Calu3 (cell line): ENCODE data around the gene KRT85. TPM values are rescaled to one million over a fixed set of nuclear protein-coding genes. Genes with fewer than 3 reads are reported as not detected.

Experiments used
- BruUV-seq: library from RNA; stranded (reverse); fragments of 400-500 nt; replicated peaks from 2 replicates; lab custom pipeline; 2021; lab: Mats Ljungman, UMichigan
- CTCF ChIA-PET: fragments of 300-600 bp; sonication (Branson Sonifier 250); formaldehyde crosslinking; loops from one replicate; lab custom pipeline; 2022; ENCODE audit warnings: antibody characterized with exemption; lab: Charles Lee
- DNase-seq: peaks from one replicate; pipeline ENCODE4 v3.0.0; 2022
- H3K27ac Mint-ChIP-seq: one replicate; pipeline ENCODE4 v1.8.0; 2022; ENCODE audit warnings: mixed read lengths; ENCODE audit not compliant: unreplicated experiment
- H3K27me3 Mint-ChIP-seq: one replicate; pipeline ENCODE4 v1.8.0; 2022; ENCODE audit warnings: mixed read lengths; ENCODE audit not compliant: unreplicated experiment
- H3K36me3 Mint-ChIP-seq: one replicate; pipeline ENCODE4 v1.8.0; 2022; ENCODE audit warnings: mild to moderate bottlenecking, moderate library complexity, mixed read lengths; ENCODE audit not compliant: insufficient read depth, unreplicated experiment
- H3K4me1 Mint-ChIP-seq: one replicate; pipeline ENCODE4 v1.8.0; 2022; ENCODE audit warnings: mild to moderate bottlenecking, low read depth, mixed read lengths; ENCODE audit not compliant: unreplicated experiment
- H3K4me3 Mint-ChIP-seq: one replicate; pipeline ENCODE4 v1.8.0; 2022; ENCODE audit warnings: mild to moderate bottlenecking, low read depth, moderate library complexity, mixed read lengths; ENCODE audit not compliant: unreplicated experiment
- H3K9me3 Mint-ChIP-seq: one replicate; pipeline ENCODE4 v1.8.0; 2022; ENCODE audit warnings: low read depth, mixed read lengths; ENCODE audit not compliant: unreplicated experiment
- intact Hi-C: fragments of 100-400 bp; cut with micrococcal nuclease; formaldehyde crosslinking; loops from one replicate; pipeline ENCODE4 v1.10.0; 2022; ENCODE audit not compliant: unreplicated experiment
- total RNA-seq: library from RNA; stranded (reverse); gene quantifications from 2 replicates; pipeline ENCODE4 v1.2.3, GENCODE V29; 2022
- TF ChIP-seq, protein P1 (sequence below): fragments of 200-600 bp; IDR thresholded peaks from one replicate; pipeline ENCODE4 v1.8.0; 2022; ENCODE audit warnings: antibody characterized with exemption; ENCODE audit not compliant: unreplicated experiment

Gene KRT85
- total RNA-seq, 1 experiment from 2014 or later = not detected

DNA sequence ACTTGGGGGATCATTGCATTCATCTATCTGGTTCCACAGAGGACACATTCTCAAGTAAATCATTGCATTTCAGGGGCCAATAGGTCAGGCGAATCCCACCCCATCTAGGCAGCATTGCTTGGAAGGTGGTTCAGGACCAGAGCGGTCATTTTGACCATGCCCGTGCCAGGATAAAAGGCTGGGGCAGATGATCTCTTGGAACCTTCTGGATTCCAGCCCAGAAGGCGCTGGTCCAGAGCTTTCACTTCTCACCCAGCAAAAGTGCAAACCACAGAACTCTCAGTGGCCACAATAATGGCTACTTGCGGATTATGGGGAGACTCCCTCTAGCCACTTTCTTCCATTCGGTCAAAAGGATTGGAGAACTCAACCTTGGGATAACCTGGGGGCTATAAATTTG, 595 bp upstream of the KRT85 start:
- no peak for DNase-seq
- intact Hi-C loops = no loop called here
- BruUV-seq = no TSS peak
- CTCF ChIA-PET = interaction anchor here (0.6 kb wide), 1 partner anchor 12 kb away, joined by 3 read pairs; no protein-coding TSS in a partner anchor
- Mint-ChIP-seq H3K27me3 (no peaks in the 10 kb centered on the region), H3K9me3 (no peaks in the 10 kb centered on the region), H3K27ac (no peak overlapping the region), H3K4me3 (no peak overlapping the region), H3K36me3 (no peaks in the 10 kb centered on the region), H3K4me1 (peaks cover 14% of the 10 kb centered on the region)
- TF ChIP-seq, protein P1, sequence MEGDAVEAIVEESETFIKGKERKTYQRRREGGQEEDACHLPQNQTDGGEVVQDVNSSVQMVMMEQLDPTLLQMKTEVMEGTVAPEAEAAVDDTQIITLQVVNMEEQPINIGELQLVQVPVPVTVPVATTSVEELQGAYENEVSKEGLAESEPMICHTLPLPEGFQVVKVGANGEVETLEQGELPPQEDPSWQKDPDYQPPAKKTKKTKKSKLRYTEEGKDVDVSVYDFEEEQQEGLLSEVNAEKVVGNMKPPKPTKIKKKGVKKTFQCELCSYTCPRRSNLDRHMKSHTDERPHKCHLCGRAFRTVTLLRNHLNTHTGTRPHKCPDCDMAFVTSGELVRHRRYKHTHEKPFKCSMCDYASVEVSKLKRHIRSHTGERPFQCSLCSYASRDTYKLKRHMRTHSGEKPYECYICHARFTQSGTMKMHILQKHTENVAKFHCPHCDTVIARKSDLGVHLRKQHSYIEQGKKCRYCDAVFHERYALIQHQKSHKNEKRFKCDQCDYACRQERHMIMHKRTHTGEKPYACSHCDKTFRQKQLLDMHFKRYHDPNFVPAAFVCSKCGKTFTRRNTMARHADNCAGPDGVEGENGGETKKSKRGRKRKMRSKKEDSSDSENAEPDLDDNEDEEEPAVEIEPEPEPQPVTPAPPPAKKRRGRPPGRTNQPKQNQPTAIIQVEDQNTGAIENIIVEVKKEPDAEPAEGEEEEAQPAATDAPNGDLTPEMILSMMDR = no peak

DNA sequence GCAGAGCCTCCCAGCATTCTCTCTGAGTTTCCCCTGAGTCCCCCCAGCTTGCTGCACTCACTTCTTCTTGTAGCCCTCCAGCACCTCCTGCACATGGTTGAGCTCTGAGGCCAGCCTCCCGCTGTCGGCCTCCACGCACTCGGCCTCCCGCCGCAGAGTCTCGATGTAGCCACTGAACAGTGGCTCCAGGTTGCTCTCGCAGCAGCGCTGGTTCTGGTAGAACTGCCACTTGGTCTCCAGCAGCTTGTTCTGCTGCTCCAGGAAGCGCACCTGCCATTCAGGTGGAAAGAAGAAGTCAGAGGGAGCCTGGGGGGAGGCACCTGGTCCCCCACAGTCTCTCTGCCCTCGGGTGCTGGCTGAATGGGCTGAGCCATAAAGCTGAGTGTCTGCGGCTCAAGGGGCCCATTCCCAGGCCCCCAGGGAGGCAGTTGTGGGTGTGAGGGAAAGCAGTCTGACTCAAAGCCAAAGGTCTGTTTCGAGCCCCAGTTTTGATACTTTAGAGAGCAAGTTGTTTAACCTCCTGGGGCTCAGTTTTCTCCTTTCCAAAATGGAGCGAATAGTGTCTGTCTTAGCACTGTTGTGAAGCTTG, 2.3 kb downstream of the KRT85 start:
- CTCF ChIA-PET = interaction anchor here (0.8 kb wide), 1 partner anchor 37 kb away, joined by 3 read pairs; no protein-coding TSS in a partner anchor
- Mint-ChIP-seq H3K9me3 (no peaks in the 10 kb centered on the region), H3K27me3 (no peaks in the 10 kb centered on the region), H3K36me3 (no peaks in the 10 kb centered on the region), H3K4me3 (no peak overlapping the region), H3K27ac (no peak overlapping the region), H3K4me1 (peaks cover under 1% of the 10 kb centered on the region)
- TF ChIP-seq, protein P1 = no peak
- no peak for DNase-seq
- intact Hi-C loops = no loop called here
- no TSS peak for BruUV-seq

DNA sequence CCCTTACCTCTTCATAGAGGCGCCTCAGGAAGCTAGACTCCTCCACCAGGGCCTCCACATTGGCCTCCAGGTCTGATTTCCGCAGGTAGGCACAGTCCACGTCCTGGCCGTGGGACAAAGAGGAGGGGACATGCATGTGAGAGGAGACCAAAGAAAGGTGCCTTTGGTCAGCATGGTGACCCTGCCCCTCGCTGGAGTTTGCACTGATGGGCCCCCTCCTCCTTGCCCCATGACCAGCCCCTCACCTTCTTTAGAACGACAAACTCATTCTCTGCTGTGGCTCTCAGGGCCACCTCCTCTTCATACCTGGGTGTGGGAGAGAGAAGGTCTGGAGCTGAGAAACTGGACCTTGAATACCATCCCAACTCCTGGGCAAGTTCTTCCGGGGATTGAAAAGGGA, 3.2 kb downstream of the KRT85 start:
- no peaks in the 10 kb centered on the region for H3K4me1 Mint-ChIP-seq
- no peak overlapping the region for H3K27ac Mint-ChIP-seq
- H3K9me3 Mint-ChIP-seq = no peaks in the 10 kb centered on the region
- BruUV-seq = no TSS peak
- no peak overlapping the region for H3K4me3 Mint-ChIP-seq
- no peaks in the 10 kb centered on the region for H3K27me3 Mint-ChIP-seq
- DNase-seq = no peak
- intact Hi-C loops = no loop called here
- no peaks in the 10 kb centered on the region for H3K36me3 Mint-ChIP-seq
- CTCF ChIA-PET = no interaction called here
- TF ChIP-seq, protein P1 = no peak

DNA sequence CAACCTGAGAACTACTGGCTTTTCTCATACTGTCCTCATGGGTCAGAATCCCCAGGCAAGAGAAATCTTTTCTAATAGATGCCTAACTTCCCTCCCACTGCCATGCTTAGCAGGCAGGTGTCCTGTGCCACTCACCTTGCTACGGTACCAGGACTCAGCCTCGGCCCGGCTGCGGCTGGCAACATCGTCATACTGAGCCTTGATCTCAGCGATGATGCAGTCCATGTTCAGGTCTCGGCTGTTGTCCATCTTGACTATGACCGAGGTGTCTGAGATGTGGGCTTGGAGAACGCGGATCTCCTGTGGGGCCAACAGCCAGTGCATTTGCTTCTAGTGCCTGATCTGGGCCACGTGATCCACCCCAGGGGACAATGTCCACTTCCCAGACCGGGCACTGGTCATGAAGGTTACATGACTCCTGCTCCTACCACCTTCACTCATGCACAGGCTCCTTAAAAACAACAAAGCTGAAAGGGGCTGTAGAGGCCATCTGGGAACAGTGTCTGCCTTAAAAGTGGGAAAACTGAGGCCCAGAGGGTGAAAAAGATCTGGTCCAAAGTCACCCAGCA, 4.1 kb downstream of the KRT85 start:
- BruUV-seq = no TSS peak
- Mint-ChIP-seq H3K4me3 (no peak overlapping the region), H3K36me3 (no peaks in the 10 kb centered on the region), H3K27me3 (no peaks in the 10 kb centered on the region), H3K9me3 (no peaks in the 10 kb centered on the region), H3K27ac (no peak overlapping the region), H3K4me1 (no peaks in the 10 kb centered on the region)
- TF ChIP-seq, protein P1 = no peak
- CTCF ChIA-PET = no interaction called here
- intact Hi-C loops = no loop called here
- no peak for DNase-seq
